Measurements from ENCODE around the gene POLR1E. TPM values are rescaled to one million over a fixed set of nuclear protein-coding genes. Genes with fewer than 3 reads are reported as not detected.
"Not testable (repeated sequence)": the region's sequence is repeated elsewhere in the genome, so short reads cannot be mapped to it uniquely, and the experiment has no call there.

The POLR1E gene
- total and polyA plus RNA-seq, 4 donors, result 21.7 to 26.7 (median 25.0) TPM

GRCh38 chr9:37511016-37512010, 25.6 kb downstream of the POLR1E start:
- Histone ChIP-seq H3K4me3 (ENCODE audit: low read depth, low read length) (no peak overlapping the region), H3K4me1 (ENCODE audit: control insufficient read depth, insufficient read depth, low read length) (no peaks in the 10 kb centered on the region), H3K27ac (ENCODE audit: low read depth, low read length) (no peak overlapping the region), H3K36me3 (ENCODE audit: control insufficient read depth, insufficient read depth, low read length) (peaks cover 50% of the 10 kb centered on the region), H3K27me3 (ENCODE audit: control insufficient read depth, insufficient read depth, low read length) (no peaks in the 10 kb centered on the region), H3K9me3 (ENCODE audit: control insufficient read depth, insufficient read depth, low read length) (no peaks in the 10 kb centered on the region)
- 82% methylated on average over 14 of the region's 15 CpGs for WGBS (ENCODE audit: insufficient coverage)
- no peak for DNase-seq (ENCODE audit: low read depth in 4 of 6, low spot score in 6 of 6)

GRCh38 chr9:37512437-37512836, 26.7 kb downstream of the POLR1E start:
- Histone ChIP-seq H3K4me1 (ENCODE audit: control insufficient read depth, insufficient read depth, low read length) (no peaks in the 10 kb centered on the region), H3K4me3 (ENCODE audit: low read depth, low read length) (no peak overlapping the region), H3K36me3 (ENCODE audit: control insufficient read depth, insufficient read depth, low read length) (peaks cover 49% of the 10 kb centered on the region), H3K9me3 (ENCODE audit: control insufficient read depth, insufficient read depth, low read length) (no peaks in the 10 kb centered on the region), H3K27ac (ENCODE audit: low read depth, low read length) (no peak overlapping the region), H3K27me3 (ENCODE audit: control insufficient read depth, insufficient read depth, low read length) (no peaks in the 10 kb centered on the region)
- DNase-seq (ENCODE audit: low read depth in 4 of 6, low spot score in 6 of 6), result no peak
- WGBS (ENCODE audit: insufficient coverage), result 54% methylated on average over 11 of the region's 12 CpGs

- H3K36me3 ChIP-seq (ENCODE audit: control insufficient read depth, insufficient read depth, low read length), result peaks cover 54% of the 10 kb centered on the region
- H3K4me1 ChIP-seq (ENCODE audit: control insufficient read depth, insufficient read depth, low read length); H3K27me3 ChIP-seq (ENCODE audit: control insufficient read depth, insufficient read depth, low read length); H3K4me3 ChIP-seq (ENCODE audit: low read depth, low read length); H3K9me3 ChIP-seq (ENCODE audit: control insufficient read depth, insufficient read depth, low read length); H3K27ac ChIP-seq (ENCODE audit: low read depth, low read length); DNase-seq (ENCODE audit: low read depth in 4 of 6, low spot score in 6 of 6): not testable (repeated sequence)
- WGBS (ENCODE audit: insufficient coverage), result 100% methylated on average over 2 of the region's 10 CpGs
These were observed 28.7 kb downstream of the POLR1E start for GRCh38 chr9:37514415-37514814.

GRCh38 chr9:37514999-37515398, 29.3 kb downstream of the POLR1E start:
- Histone ChIP-seq H3K4me1 (ENCODE audit: control insufficient read depth, insufficient read depth, low read length) (no peaks in the 10 kb centered on the region), H3K9me3 (ENCODE audit: control insufficient read depth, insufficient read depth, low read length) (no peaks in the 10 kb centered on the region), H3K27ac (ENCODE audit: low read depth, low read length) (no peak overlapping the region), H3K27me3 (ENCODE audit: control insufficient read depth, insufficient read depth, low read length) (no peaks in the 10 kb centered on the region), H3K36me3 (ENCODE audit: control insufficient read depth, insufficient read depth, low read length) (peaks cover 55% of the 10 kb centered on the region), H3K4me3 (ENCODE audit: low read depth, low read length) (no peak overlapping the region)
- 100% methylated on average over 5 of the region's 7 CpGs for WGBS (ENCODE audit: insufficient coverage)
- no peak for DNase-seq (ENCODE audit: low read depth in 4 of 6, low spot score in 6 of 6)

- DNase-seq (ENCODE audit: low read depth in 4 of 6, low spot score in 6 of 6), result no peak
- Histone ChIP-seq H3K27ac (ENCODE audit: low read depth, low read length) (no peak overlapping the region), H3K27me3 (ENCODE audit: control insufficient read depth, insufficient read depth, low read length) (no peaks in the 10 kb centered on the region), H3K4me3 (ENCODE audit: low read depth, low read length) (no peak overlapping the region), H3K9me3 (ENCODE audit: control insufficient read depth, insufficient read depth, low read length) (no peaks in the 10 kb centered on the region), H3K4me1 (ENCODE audit: control insufficient read depth, insufficient read depth, low read length) (no peaks in the 10 kb centered on the region), H3K36me3 (ENCODE audit: control insufficient read depth, insufficient read depth, low read length) (peaks cover 62% of the 10 kb centered on the region)
- WGBS (ENCODE audit: insufficient coverage), result 91% methylated on average over 14 of the region's 14 CpGs
These were observed 30.0 kb downstream of the POLR1E start for GRCh38 chr9:37515620-37516258.

GRCh38 chr9:37517923-37518322, 32.2 kb downstream of the POLR1E start:
- no peak overlapping the region for H3K27ac ChIP-seq (ENCODE audit: low read depth, low read length)
- 81% methylated on average over 11 of the region's 13 CpGs for WGBS (ENCODE audit: insufficient coverage)
- no peaks in the 10 kb centered on the region for H3K4me1 ChIP-seq (ENCODE audit: control insufficient read depth, insufficient read depth, low read length)
- no peaks in the 10 kb centered on the region for H3K27me3 ChIP-seq (ENCODE audit: control insufficient read depth, insufficient read depth, low read length)
- peaks cover 67% of the 10 kb centered on the region for H3K36me3 ChIP-seq (ENCODE audit: control insufficient read depth, insufficient read depth, low read length)
- H3K4me3 ChIP-seq (ENCODE audit: low read depth, low read length), result no peak overlapping the region
- H3K9me3 ChIP-seq (ENCODE audit: control insufficient read depth, insufficient read depth, low read length), result no peaks in the 10 kb centered on the region
- DNase-seq (ENCODE audit: low read depth in 4 of 6, low spot score in 6 of 6), result no peak

GRCh38 chr9:37520641-37521040, 34.9 kb downstream of the POLR1E start:
- no peak overlapping the region for H3K4me3 ChIP-seq (ENCODE audit: low read depth, low read length)
- no peak for DNase-seq (ENCODE audit: low read depth in 4 of 6, low spot score in 6 of 6)
- 100% methylated on average over 1 of the region's 3 CpGs for WGBS (ENCODE audit: insufficient coverage)
- no peaks in the 10 kb centered on the region for H3K27me3 ChIP-seq (ENCODE audit: control insufficient read depth, insufficient read depth, low read length)
- no peak overlapping the region for H3K27ac ChIP-seq (ENCODE audit: low read depth, low read length)
- no peaks in the 10 kb centered on the region for H3K4me1 ChIP-seq (ENCODE audit: control insufficient read depth, insufficient read depth, low read length)
- no peaks in the 10 kb centered on the region for H3K9me3 ChIP-seq (ENCODE audit: control insufficient read depth, insufficient read depth, low read length)
- peaks cover 81% of the 10 kb centered on the region for H3K36me3 ChIP-seq (ENCODE audit: control insufficient read depth, insufficient read depth, low read length)

- H3K9me3 ChIP-seq (ENCODE audit: control insufficient read depth, insufficient read depth, low read length), result no peaks in the 10 kb centered on the region
- no peaks in the 10 kb centered on the region for H3K27me3 ChIP-seq (ENCODE audit: control insufficient read depth, insufficient read depth, low read length)
- peaks cover 78% of the 10 kb centered on the region for H3K36me3 ChIP-seq (ENCODE audit: control insufficient read depth, insufficient read depth, low read length)
- H3K4me3 ChIP-seq (ENCODE audit: low read depth, low read length), result no peak overlapping the region
- H3K27ac ChIP-seq (ENCODE audit: low read depth, low read length), result no peak overlapping the region
- no peaks in the 10 kb centered on the region for H3K4me1 ChIP-seq (ENCODE audit: control insufficient read depth, insufficient read depth, low read length)
- DNase-seq (ENCODE audit: low read depth in 4 of 6, low spot score in 6 of 6), result no peak
- WGBS (ENCODE audit: insufficient coverage), result 87% methylated on average over 7 of the region's 10 CpGs
These were observed 35.4 kb downstream of the POLR1E start for GRCh38 chr9:37521111-37521510.

- Histone ChIP-seq H3K4me3 (ENCODE audit: low read depth, low read length) (no peak overlapping the region), H3K36me3 (ENCODE audit: control insufficient read depth, insufficient read depth, low read length) (peaks cover 74% of the 10 kb centered on the region), H3K27ac (ENCODE audit: low read depth, low read length) (no peak overlapping the region), H3K27me3 (ENCODE audit: control insufficient read depth, insufficient read depth, low read length) (no peaks in the 10 kb centered on the region), H3K9me3 (ENCODE audit: control insufficient read depth, insufficient read depth, low read length) (no peaks in the 10 kb centered on the region), H3K4me1 (ENCODE audit: control insufficient read depth, insufficient read depth, low read length) (no peaks in the 10 kb centered on the region)
- no CpG with 5 or more reads among the region's 2 CpGs for WGBS (ENCODE audit: insufficient coverage)
- no peak for DNase-seq (ENCODE audit: low read depth in 4 of 6, low spot score in 6 of 6)
These were observed 37.2 kb downstream of the POLR1E start for GRCh38 chr9:37522971-37523370.

Measured in spinal cord (tissue), 10 donors.